Neutrophil (primary cell): Measurements from ENCODE around the gene PALLD.

ENCODE experiments used
- H3K27ac ChIP-seq: fragments of 200-600 bp; sonication (generic); 2 replicates; pipeline ENCODE4 v1.5.1; 2016; ENCODE audit warnings: mild to moderate bottlenecking, moderate library complexity
- H3K27me3 ChIP-seq: fragments of 200-600 bp; sonication (generic); 2 replicates; pipeline ENCODE4 v1.6.0; 2016; ENCODE audit warnings: mild to moderate bottlenecking
- H3K36me3 ChIP-seq: fragments of 200-600 bp; sonication (generic); 2 replicates; pipeline ENCODE4 v1.5.1; 2017
- H3K4me1 ChIP-seq, 2 experiments: fragments of 200-600 bp in 1 of 2; sonication (generic) in 1 of 2; 1 replicate in 1 of 2; 2 replicates in 1 of 2; pipeline versions ENCODE4 v1.5.1 to v1.6.1; 2013 to 2016; ENCODE audit warnings: low read depth in 1 of 2, low read length in 1 of 2, mild to moderate bottlenecking in 1 of 2, moderate library complexity in 1 of 2; ENCODE audit not compliant: control insufficient read depth in 1 of 2, insufficient read depth in 1 of 2
- H3K4me3 ChIP-seq, 2 experiments: fragments of 200-600 bp in 1 of 2; sonication (generic) in 1 of 2; 1 replicate in 1 of 2; 2 replicates in 1 of 2; pipeline ENCODE4 v1.5.1; 2013 to 2016; ENCODE audit warnings: low read depth in 1 of 2, low read length in 1 of 2, mild to moderate bottlenecking in 1 of 2, moderate library complexity in 1 of 2
- H3K9me3 ChIP-seq: fragments of 200-600 bp; sonication (generic); 2 replicates; pipeline ENCODE4 v1.5.1; 2016
- TF ChIP-seq, protein P1 (sequence below): fragments of 200-600 bp; sonication (generic); IDR thresholded peaks from 2 replicates; pipeline ENCODE4 v1.5.1; 2016; ENCODE audit warnings: antibody characterized with exemption

The PALLD gene

DNA sequence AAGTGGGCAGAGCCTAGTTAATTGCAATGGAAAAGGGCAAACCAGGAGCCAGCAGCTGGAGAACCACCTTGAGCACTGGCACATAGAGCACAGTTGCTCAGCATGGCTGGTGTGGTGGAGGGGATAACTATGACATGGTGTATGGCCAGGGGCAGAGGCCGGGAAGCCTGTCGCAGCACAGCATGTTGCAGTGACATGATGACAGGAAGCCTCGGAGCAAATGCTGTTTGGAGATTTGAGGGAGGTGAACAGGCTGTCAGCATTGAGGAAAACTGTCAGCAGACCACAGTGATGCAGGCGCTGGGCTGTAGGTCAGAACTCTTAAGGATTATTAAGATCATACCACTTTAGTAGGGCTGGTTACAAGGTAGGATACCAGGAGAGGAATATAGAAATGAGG, 284.5 kb downstream of the PALLD start:
- Histone ChIP-seq H3K27ac (no peak overlapping the region), H3K36me3 (no peaks in the 10 kb centered on the region), H3K9me3 (no peaks in the 10 kb centered on the region), H3K4me1 (no peaks in the 10 kb centered on the region), H3K4me3 (no peak overlapping the region), H3K27me3 (no peaks in the 10 kb centered on the region)
- TF ChIP-seq, protein P1, sequence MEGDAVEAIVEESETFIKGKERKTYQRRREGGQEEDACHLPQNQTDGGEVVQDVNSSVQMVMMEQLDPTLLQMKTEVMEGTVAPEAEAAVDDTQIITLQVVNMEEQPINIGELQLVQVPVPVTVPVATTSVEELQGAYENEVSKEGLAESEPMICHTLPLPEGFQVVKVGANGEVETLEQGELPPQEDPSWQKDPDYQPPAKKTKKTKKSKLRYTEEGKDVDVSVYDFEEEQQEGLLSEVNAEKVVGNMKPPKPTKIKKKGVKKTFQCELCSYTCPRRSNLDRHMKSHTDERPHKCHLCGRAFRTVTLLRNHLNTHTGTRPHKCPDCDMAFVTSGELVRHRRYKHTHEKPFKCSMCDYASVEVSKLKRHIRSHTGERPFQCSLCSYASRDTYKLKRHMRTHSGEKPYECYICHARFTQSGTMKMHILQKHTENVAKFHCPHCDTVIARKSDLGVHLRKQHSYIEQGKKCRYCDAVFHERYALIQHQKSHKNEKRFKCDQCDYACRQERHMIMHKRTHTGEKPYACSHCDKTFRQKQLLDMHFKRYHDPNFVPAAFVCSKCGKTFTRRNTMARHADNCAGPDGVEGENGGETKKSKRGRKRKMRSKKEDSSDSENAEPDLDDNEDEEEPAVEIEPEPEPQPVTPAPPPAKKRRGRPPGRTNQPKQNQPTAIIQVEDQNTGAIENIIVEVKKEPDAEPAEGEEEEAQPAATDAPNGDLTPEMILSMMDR, result no peak

DNA sequence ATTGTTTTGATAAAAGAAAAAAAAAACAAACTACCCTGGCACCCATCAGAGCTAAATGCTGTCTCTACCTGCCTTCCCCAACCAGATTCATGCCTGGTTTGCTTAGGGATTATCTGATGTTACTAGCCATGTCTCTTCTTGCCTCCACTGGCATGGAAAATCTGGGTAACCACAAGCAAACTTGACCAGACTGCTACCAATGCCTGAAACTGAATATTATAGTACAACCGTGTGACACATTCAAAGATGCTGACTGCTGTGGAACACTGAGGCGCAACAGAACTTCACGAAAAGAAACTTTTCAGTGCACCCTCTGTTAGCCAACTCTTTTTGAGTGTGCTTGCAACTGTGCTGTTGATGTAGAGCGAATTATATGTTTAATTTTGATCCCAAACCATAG, 285.1 kb downstream of the PALLD start:
- Histone ChIP-seq H3K4me1 (no peaks in the 10 kb centered on the region), H3K27me3 (no peaks in the 10 kb centered on the region), H3K4me3 (no peak overlapping the region), H3K36me3 (no peaks in the 10 kb centered on the region), H3K27ac (no peak overlapping the region), H3K9me3 (no peaks in the 10 kb centered on the region)
- TF ChIP-seq, protein P1, result no peak

DNA sequence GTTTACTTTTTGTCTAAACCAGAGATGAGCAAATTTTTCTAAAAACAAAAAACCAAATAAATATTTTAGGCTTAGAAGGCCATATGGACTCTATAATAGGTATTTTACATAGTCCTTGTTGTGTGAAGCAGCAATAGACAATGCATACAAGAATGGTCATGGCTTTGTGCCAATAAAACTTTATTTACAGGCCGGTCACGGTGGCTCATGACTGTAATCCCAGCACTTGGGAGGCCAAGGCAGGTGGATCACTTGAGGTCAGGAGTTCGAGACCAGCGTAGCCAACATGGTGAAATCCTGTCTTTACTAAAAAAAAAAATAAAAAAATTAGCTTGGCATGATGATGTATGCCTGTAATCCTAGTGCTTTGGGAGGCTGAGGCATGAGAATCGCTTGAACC, 285.6 kb downstream of the PALLD start:
- H3K4me3 ChIP-seq, result no peak overlapping the region
- H3K27me3 ChIP-seq, result peaks cover 2% of the 10 kb centered on the region
- no peaks in the 10 kb centered on the region for H3K9me3 ChIP-seq
- H3K36me3 ChIP-seq, result no peaks in the 10 kb centered on the region
- TF ChIP-seq, protein P1, result no peak
- no peak overlapping the region for H3K27ac ChIP-seq
- no peaks in the 10 kb centered on the region for H3K4me1 ChIP-seq

DNA sequence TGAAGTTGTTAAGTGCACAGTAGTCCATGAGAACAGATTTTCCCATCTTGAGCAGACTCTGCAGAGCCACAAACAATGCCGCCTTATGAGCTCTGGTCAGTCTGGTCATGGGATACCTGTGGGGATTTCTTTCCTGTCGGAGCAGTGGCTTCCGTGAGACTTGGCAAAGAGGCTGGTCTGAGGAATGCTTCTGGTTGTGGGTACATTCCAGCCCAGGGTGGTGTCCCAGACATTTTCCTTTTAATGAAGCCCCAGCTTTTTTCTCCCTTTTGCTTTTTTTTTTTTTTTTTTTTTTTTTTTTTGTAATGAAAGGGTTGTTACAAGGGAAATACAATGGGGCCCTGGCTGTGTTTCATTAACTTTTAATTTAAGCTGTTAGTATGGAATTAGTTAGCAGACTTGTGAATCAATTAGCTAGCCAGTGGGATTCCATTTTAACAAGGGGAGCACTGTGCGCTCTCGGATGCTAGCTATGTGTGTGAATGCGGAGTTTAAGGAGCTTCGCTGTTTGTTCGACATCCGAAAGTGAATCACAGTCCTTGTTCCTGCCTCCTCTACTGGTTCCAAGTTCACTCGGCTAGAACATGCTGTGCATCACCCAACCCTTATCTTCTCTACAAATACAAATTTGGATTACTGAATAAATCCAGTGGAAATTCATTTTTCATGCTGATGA, 288.1 kb downstream of the PALLD start:
- no peaks in the 10 kb centered on the region for H3K9me3 ChIP-seq
- no peak overlapping the region for H3K4me3 ChIP-seq
- peaks cover 17% of the 10 kb centered on the region for H3K27me3 ChIP-seq
- H3K36me3 ChIP-seq, result no peaks in the 10 kb centered on the region
- TF ChIP-seq, protein P1, result no peak
- no peak overlapping the region for H3K27ac ChIP-seq
- no peaks in the 10 kb centered on the region for H3K4me1 ChIP-seq

DNA sequence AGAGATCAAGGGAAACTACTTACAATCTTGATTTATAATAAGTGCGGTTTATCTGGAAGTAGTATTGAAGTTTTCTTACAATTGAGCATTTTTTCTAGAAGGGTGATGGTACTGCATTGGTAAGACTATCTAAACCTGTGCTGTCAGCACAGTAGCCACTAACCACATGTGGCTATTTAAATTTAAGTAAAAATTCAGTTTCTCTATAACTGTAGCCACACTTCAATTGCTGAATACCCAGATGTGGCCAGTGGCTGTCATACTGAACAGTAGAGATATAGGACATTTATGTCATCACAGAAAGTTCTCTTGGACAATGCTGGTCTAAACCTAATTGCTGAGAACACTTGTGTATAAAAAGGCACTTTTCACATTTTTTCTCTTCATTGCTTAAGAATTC, 290.5 kb downstream of the PALLD start:
- no peaks in the 10 kb centered on the region for H3K4me1 ChIP-seq
- no peak overlapping the region for H3K27ac ChIP-seq
- peaks cover 17% of the 10 kb centered on the region for H3K27me3 ChIP-seq
- no peaks in the 10 kb centered on the region for H3K9me3 ChIP-seq
- H3K36me3 ChIP-seq, result no peaks in the 10 kb centered on the region
- TF ChIP-seq, protein P1, result no peak
- H3K4me3 ChIP-seq, result no peak overlapping the region
